ENCODE results near the gene FOXL2NB. TPM values are rescaled to one million over a fixed set of nuclear protein-coding genes. Genes with fewer than 3 reads are reported as not detected.

Gene FOXL2NB
- total RNA-seq, 1 experiment from 2014 or later, result 11.4 TPM

GRCh38 chr3:138974462-138974861 lies 27.4 kb downstream of the FOXL2NB start:
- Histone ChIP-seq H3K9me3 (ENCODE audit: control insufficient read depth, insufficient read depth, low read depth, low read length) (no peaks in the 10 kb centered on the region), H3K27me3 (ENCODE audit: control insufficient read depth, insufficient read depth, low read length) (no peaks in the 10 kb centered on the region), H3K4me1 (ENCODE audit: control insufficient read depth, insufficient read depth, low read length) (no peaks in the 10 kb centered on the region), H3K36me3 (ENCODE audit: control insufficient read depth, insufficient read depth, low read length) (no peaks in the 10 kb centered on the region), H3K27ac (ENCODE audit: low read length) (no peak overlapping the region), H3K4me3 (ENCODE audit: low read depth in 2 of 2, low read length in 2 of 2) (no peak overlapping the region)
- ChIA-PET POLR2A (no interaction called here), CTCF (interaction anchor here (0.6 kb wide), 1 partner anchor 25 kb away, joined by 4 read pairs; no protein-coding TSS in a partner anchor)
- ATAC-seq, result no peak; the same call in 1 of the 2 replicates
- in situ Hi-C loops (cut with HindIII; ENCODE audit: low pct_unique_long_range_greater_than_20kb, low sequenced_read_pairs) (no loop called here), intact Hi-C loops (cut with micrococcal nuclease; ENCODE audit: unreplicated experiment) (no loop called here)
- TF ChIP-seq TCF7L2 (IDR thresholded peaks at IDR 0.05; ENCODE audit: low read depth, low read length) (no peak), SIN3A (IDR thresholded peaks at IDR 0.05; ENCODE audit: borderline replicate concordance, insufficient read depth, low read depth, low read length) (no peak), CTCF (IDR thresholded peaks at IDR 0.05) (no peak), POLR2AphosphoS5 (IDR thresholded peaks at IDR 0.05; ENCODE audit: low read depth, low read length) (no peak), REST (IDR thresholded peaks at IDR 0.05; ENCODE audit: insufficient read depth in 1 of 2, low read depth in 2 of 2, low read length in 1 of 2) (no peak)
- no peak for DNase-seq (ENCODE audit: low read depth, low spot score)
- BruUV-seq (replicated peaks), result no TSS peak

- BruUV-seq (replicated peaks), result no TSS peak
- H3K4me3 ChIP-seq (ENCODE audit: low read depth in 2 of 2, low read length in 2 of 2), result no peak overlapping the region
- ChIA-PET POLR2A (no interaction called here), CTCF (no interaction called here)
- H3K36me3 ChIP-seq (ENCODE audit: control insufficient read depth, insufficient read depth, low read length), result no peaks in the 10 kb centered on the region
- in situ Hi-C loops (cut with HindIII; ENCODE audit: low pct_unique_long_range_greater_than_20kb, low sequenced_read_pairs) (no loop called here), intact Hi-C loops (cut with micrococcal nuclease; ENCODE audit: unreplicated experiment) (loop anchor here (5.0 kb wide), 1 partner anchor 33 kb away; no protein-coding TSS in a partner anchor)
- no peak overlapping the region for H3K27ac ChIP-seq (ENCODE audit: low read length)
- no peaks in the 10 kb centered on the region for H3K9me3 ChIP-seq (ENCODE audit: control insufficient read depth, insufficient read depth, low read depth, low read length)
- no peaks in the 10 kb centered on the region for H3K4me1 ChIP-seq (ENCODE audit: control insufficient read depth, insufficient read depth, low read length)
- H3K27me3 ChIP-seq (ENCODE audit: control insufficient read depth, insufficient read depth, low read length), result no peaks in the 10 kb centered on the region
- DNase-seq (ENCODE audit: low read depth, low spot score), result no peak
- no peak for ATAC-seq
- no peak for TF ChIP-seq SIN3A (IDR thresholded peaks at IDR 0.05; ENCODE audit: borderline replicate concordance, insufficient read depth, low read depth, low read length)
- TF ChIP-seq TCF7L2 (IDR thresholded peaks at IDR 0.05; ENCODE audit: low read depth, low read length), result no peak
- no peak for TF ChIP-seq CTCF (IDR thresholded peaks at IDR 0.05)
- no peak for TF ChIP-seq REST (IDR thresholded peaks at IDR 0.05; ENCODE audit: insufficient read depth in 1 of 2, low read depth in 2 of 2, low read length in 1 of 2)
- no peak for TF ChIP-seq POLR2AphosphoS5 (IDR thresholded peaks at IDR 0.05; ENCODE audit: low read depth, low read length)
These were observed 28.3 kb downstream of the FOXL2NB start for GRCh38 chr3:138975351-138975750.

Data from Panc1 (cell line).